NT2/D1 (cell line): ENCODE results near the gene ABHD1.

Experiments
- SUZ12 ChIP-seq: IDR thresholded peaks from 2 replicates; pipeline ENCODE4 v1.6.1; 2011; ENCODE audit not compliant: insufficient read length, insufficient read depth; ENCODE audit errors: extremely low read depth
- YY1 ChIP-seq: IDR thresholded peaks from 2 replicates; pipeline ENCODE4 v1.6.1; 2011; ENCODE audit not compliant: insufficient read length, insufficient read depth

GRCh38 chr2:27174638-27175037, 51.0 kb downstream of the ABHD1 start:
- TF ChIP-seq YY1, result no peak
- TF ChIP-seq SUZ12, result no peak
